CD8-positive, alpha-beta memory T cell (primary cell): ENCODE results near the gene ZNF275. TPM values are rescaled to one million over a fixed set of nuclear protein-coding genes. Genes with fewer than 3 reads are reported as not detected.
"Not testable (repeated sequence)": the region's sequence is repeated elsewhere in the genome, so short reads cannot be mapped to it uniquely, and the experiment has no call there.

Source experiments
- CTCF ChIA-PET: fragments of 350-600 bp; sonication (Branson Sonifier 250); formaldehyde crosslinking; loops from one replicate; lab custom pipeline; 2021; ENCODE audit warnings: antibody characterized with exemption; lab: Charles Lee
- POLR2A ChIA-PET: fragments of 350-600 bp; sonication (Branson Sonifier 250); formaldehyde crosslinking; loops from one replicate; lab custom pipeline; 2021; ENCODE audit warnings: antibody characterized with exemption; lab: Charles Lee
- DNase-seq, 5 donors: peaks; one replicate each; pipeline versions ENCODE4 v3.0.0 to v3.0.0-alpha.2; 2020 to 2022; ENCODE audit warnings: mixed read lengths in 1 of 5
- H3K27ac ChIP-seq: one replicate; pipeline ENCODE4 v1.7.0; 2013; ENCODE audit warnings: low read depth, mild to moderate bottlenecking, low read length, moderate library complexity
- H3K27me3 ChIP-seq: 2 replicates; pipeline ENCODE4 v1.7.0; 2013; ENCODE audit warnings: low read length, mild to moderate bottlenecking; ENCODE audit not compliant: insufficient read depth, poor library complexity, severe bottlenecking
- H3K36me3 ChIP-seq: 2 replicates; pipeline ENCODE4 v1.7.0; 2013; ENCODE audit warnings: mild to moderate bottlenecking, low read length, moderate library complexity; ENCODE audit not compliant: insufficient read depth
- H3K4me1 ChIP-seq: 2 replicates; pipeline ENCODE4 v1.7.0; 2013; ENCODE audit warnings: mild to moderate bottlenecking, low read length, moderate library complexity; ENCODE audit not compliant: insufficient read depth
- H3K4me3 ChIP-seq: 2 replicates; pipeline ENCODE4 v1.7.0; 2013; ENCODE audit warnings: mild to moderate bottlenecking, low read length
- H3K9me3 ChIP-seq: 2 replicates; pipeline ENCODE4 v1.7.0; 2013; ENCODE audit warnings: mild to moderate bottlenecking, low read length
- H3K27ac Mint-ChIP-seq, 8 donors: one replicate each; pipeline ENCODE4 v1.8.0; 2020 to 2021; ENCODE audit warnings: mixed read lengths in 8 of 8, mild to moderate bottlenecking in 6 of 8, inconsistent platforms in 3 of 8, moderate library complexity in 3 of 8
- H3K27me3 Mint-ChIP-seq, 2 donors: one replicate each; pipeline ENCODE4 v1.8.0; 2020 to 2021; ENCODE audit warnings: mixed read lengths in 2 of 2, mild to moderate bottlenecking in 1 of 2, moderate library complexity in 1 of 2
- H3K36me3 Mint-ChIP-seq, 3 donors: one replicate each; pipeline ENCODE4 v1.8.0; 2020 to 2021; ENCODE audit warnings: mixed read lengths in 3 of 3, inconsistent platforms in 1 of 3, mild to moderate bottlenecking in 1 of 3
- H3K4me1 Mint-ChIP-seq, 3 donors: one replicate each; pipeline ENCODE4 v1.8.0; 2020 to 2021; ENCODE audit warnings: mixed read lengths in 3 of 3, inconsistent platforms in 1 of 3, mild to moderate bottlenecking in 1 of 3
- H3K4me3 Mint-ChIP-seq, 7 donors: one replicate each; pipeline ENCODE4 v1.8.0; 2020 to 2021; ENCODE audit warnings: mixed read lengths in 7 of 7, mild to moderate bottlenecking in 6 of 7, moderate library complexity in 4 of 7, inconsistent platforms in 2 of 7
- H3K9me3 Mint-ChIP-seq, 5 donors: one replicate each; pipeline ENCODE4 v1.8.0; 2020 to 2022; ENCODE audit warnings: mixed read lengths in 5 of 5, mild to moderate bottlenecking in 3 of 5, moderate library complexity in 2 of 5, inconsistent platforms in 1 of 5
- polyA plus RNA-seq: library from polyadenylated mRNA; unstranded; fragments of 300-500 nt; fragmentation: Illumina TruSeq; gene quantifications from one replicate; pipeline ENCODE4 v1.2.3, GENCODE V29; 2021
- total RNA-seq, 2 experiments: library from RNA; stranded (reverse); gene quantifications; one replicate each; pipeline ENCODE4 v1.2.3, GENCODE V29; 2021

ZNF275 gene
- total and polyA plus RNA-seq, 3 experiments from 2014 or later = 5.4 to 10.1 (median 9.2) TPM

DNA sequence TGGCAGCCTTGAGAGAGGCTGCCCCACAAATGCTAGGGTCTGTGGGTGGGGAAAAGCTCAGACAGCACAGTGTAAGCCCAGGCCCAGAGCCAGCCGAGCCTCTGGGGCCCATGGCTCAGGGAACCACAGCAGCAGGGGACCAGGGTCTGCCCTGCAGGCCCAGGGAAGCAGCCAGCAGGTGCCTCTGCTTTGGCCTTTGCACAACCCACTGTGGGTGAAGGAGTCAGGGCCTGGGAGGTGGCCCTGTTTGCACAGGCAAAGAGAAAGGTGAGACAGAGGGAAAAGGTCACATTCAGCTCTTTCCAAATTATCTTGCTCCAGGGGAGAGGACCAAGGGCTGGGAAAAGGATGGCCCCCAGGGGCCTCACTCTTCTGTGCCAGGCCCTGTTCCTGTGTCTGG lies 21.1 kb upstream of the ZNF275 start:
- no peak for DNase-seq
- no peak overlapping the region for H3K27ac ChIP-seq
- H3K4me1 ChIP-seq = no peaks in the 10 kb centered on the region
- POLR2A ChIA-PET = no interaction called here
- CTCF ChIA-PET = no interaction called here
- H3K36me3 Mint-ChIP-seq = no peaks in the 10 kb centered on the region
- no peaks in the 10 kb centered on the region for H3K4me1 Mint-ChIP-seq
- H3K4me3 Mint-ChIP-seq = no peak overlapping the region
- peaks cover 0 to 3% of the 10 kb centered on the region in 2 donors for H3K27me3 Mint-ChIP-seq
- H3K27me3 ChIP-seq = no peaks in the 10 kb centered on the region
- no peaks in the 10 kb centered on the region for H3K9me3 ChIP-seq
- H3K9me3 Mint-ChIP-seq = no peaks in the 10 kb centered on the region
- no peak overlapping the region for H3K4me3 ChIP-seq
- no peak overlapping the region for H3K27ac Mint-ChIP-seq
- H3K36me3 ChIP-seq = no peaks in the 10 kb centered on the region

DNA sequence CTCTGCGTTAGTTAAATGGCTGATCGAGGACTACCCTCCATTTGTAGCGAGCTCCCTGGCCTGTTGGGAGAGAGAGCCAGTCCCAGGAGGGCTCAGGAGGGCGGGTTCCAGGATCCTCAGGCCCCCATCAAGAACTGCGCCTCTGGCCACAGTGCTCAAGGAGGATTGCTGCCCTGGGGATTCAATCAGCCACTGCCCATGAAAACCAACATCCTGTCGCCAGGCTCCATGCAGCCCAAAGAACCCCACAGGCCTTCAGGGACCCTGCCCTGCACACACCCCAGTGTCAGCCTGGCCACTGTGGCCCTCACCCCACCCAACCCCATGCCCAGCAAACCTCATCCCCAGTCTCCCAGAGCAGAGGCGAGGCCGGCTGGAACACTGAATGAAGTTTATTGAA lies 16.6 kb upstream of the ZNF275 start:
- Histone ChIP-seq H3K27me3 (no peaks in the 10 kb centered on the region), H3K4me3 (no peak overlapping the region), H3K4me1 (no peaks in the 10 kb centered on the region), H3K9me3 (no peaks in the 10 kb centered on the region), H3K36me3 (no peaks in the 10 kb centered on the region), H3K27ac (no peak overlapping the region)
- DNase-seq = no peak
- POLR2A ChIA-PET = no interaction called here
- Mint-ChIP-seq H3K27ac (no peak overlapping the region), H3K4me3 (no peak overlapping the region), H3K36me3 (no peaks in the 10 kb centered on the region), H3K9me3 (no peaks in the 10 kb centered on the region), H3K4me1 (no peaks in the 10 kb centered on the region), H3K27me3 (peaks cover 8 to 9% of the 10 kb centered on the region in 2 donors)
- CTCF ChIA-PET = no interaction called here

DNA sequence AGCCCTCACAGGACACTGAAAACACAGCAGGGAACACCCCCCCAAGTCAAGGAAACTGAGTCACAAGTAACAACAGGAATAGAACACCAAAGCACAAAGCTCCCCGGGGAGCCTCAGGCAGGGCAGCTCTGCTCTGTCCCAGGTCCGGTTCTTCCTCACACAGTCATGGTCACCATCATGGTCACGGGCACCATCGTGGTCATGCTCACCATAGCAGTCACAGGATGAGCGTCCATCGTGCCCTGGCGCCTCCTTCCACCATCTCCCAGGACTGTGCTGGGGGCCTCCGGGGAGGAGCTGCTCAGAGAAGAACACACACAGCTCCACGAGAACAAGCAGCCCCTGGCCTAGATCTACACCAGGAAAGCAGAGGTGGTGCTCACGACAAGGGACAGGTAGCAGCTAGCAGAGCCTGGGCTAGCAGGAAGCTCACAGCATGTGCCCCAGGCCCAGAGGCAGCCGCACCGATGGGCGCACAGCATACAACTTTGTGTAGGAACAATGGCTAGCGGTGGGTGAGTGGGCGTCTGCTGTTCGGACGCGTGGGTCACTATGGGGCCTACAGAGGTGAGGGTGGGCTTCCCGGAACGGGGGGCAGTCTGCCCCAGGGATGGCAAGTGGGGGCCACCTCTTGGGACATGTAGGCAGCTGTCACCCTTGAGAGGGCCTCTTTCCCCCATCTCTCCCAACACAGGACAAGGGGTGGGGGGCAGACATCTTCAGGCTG lies 15.8 kb upstream of the ZNF275 start:
- CTCF ChIA-PET = no interaction called here
- H3K27ac Mint-ChIP-seq = peak overlapping the region in 1 of 8 donors; percentile 5
- H3K4me1 ChIP-seq = no peaks in the 10 kb centered on the region
- H3K4me1 Mint-ChIP-seq = no peaks in the 10 kb centered on the region
- peaks cover 9 to 10% of the 10 kb centered on the region in 2 donors for H3K27me3 Mint-ChIP-seq
- no peaks in the 10 kb centered on the region for H3K27me3 ChIP-seq
- no peak overlapping the region for H3K4me3 Mint-ChIP-seq
- POLR2A ChIA-PET = no interaction called here
- H3K36me3 Mint-ChIP-seq = no peaks in the 10 kb centered on the region
- H3K9me3 ChIP-seq = no peaks in the 10 kb centered on the region
- no peak for DNase-seq
- H3K4me3 ChIP-seq = no peak overlapping the region
- no peaks in the 10 kb centered on the region for H3K9me3 Mint-ChIP-seq
- H3K27ac ChIP-seq = no peak overlapping the region
- H3K36me3 ChIP-seq = no peaks in the 10 kb centered on the region

DNA sequence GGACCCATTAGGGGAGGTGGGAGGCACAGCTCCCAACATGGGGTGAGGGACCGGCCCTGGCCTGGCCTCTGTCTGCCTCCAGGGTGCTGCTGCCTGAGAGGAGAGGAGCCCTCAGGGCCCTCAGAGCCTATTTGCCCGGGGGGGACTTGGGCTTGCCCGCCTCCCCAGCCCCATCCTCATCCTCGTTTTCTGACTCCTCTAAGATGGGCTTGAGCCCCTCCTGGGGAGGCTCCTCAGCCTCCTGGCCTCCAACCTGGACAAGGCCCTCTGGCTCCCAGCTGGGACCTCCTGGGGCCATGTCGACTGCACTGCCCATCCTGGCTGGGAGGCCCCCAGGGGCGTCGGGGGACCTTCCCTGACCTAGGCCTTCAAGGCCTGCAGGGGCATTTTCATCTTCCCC lies 15.1 kb upstream of the ZNF275 start:
- Mint-ChIP-seq H3K9me3 (no peaks in the 10 kb centered on the region), H3K4me1 (peaks cover 0 to 2% (median 0%) of the 10 kb centered on the region in 3 donors), H3K4me3 (no peak overlapping the region), H3K27ac (no peak overlapping the region), H3K27me3 (peaks cover 12% of the 10 kb centered on the region in 2 donors), H3K36me3 (no peaks in the 10 kb centered on the region)
- POLR2A ChIA-PET = no interaction called here
- no peak overlapping the region for H3K4me3 ChIP-seq
- CTCF ChIA-PET = no interaction called here
- no peaks in the 10 kb centered on the region for H3K4me1 ChIP-seq
- H3K27ac ChIP-seq = no peak overlapping the region
- DNase-seq = no peak
- H3K27me3 ChIP-seq = no peaks in the 10 kb centered on the region
- H3K36me3 ChIP-seq = no peaks in the 10 kb centered on the region
- H3K9me3 ChIP-seq = no peaks in the 10 kb centered on the region

DNA sequence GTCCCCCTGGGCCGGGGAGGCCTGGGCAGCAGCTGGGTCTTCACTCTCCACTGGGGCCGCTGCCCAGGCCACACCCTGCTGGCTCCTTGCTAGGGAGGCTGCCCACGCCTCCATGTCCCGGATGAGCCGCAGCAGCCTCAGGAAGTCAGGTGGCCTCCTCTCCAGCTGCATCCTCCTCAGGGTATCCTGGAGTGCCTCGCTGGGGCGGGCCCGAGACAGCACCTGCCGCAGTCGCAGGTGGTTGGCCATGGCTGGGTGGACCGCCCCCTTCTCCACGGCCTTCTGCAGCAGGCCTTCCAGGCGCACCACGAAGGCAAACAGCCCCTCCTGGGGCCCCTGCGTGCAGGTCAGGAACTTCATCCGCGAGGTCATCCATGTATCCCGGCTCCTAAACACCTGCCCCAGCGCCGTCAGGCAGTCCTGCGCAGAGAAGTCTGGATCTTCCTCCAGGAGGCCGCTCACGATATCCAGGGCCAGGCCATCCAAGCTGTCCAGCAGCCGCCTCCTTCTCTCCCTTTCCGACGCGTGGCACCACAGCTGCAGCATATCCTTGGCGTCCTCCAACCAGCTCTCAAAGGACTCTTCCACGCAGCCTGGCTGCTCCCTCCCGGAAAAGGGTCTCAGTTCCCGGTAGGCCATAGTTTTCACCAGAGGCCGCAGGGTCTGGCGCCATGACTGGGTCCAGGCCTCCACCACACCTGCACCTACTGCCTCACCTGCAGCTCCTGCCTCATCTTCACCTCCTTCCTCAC lies 14.5 kb upstream of the ZNF275 start:
- Mint-ChIP-seq H3K4me3 (no peak overlapping the region), H3K4me1 (peaks cover 0 to 5% (median 0%) of the 10 kb centered on the region in 3 donors), H3K9me3 (no peaks in the 10 kb centered on the region), H3K27ac (no peak overlapping the region), H3K36me3 (no peaks in the 10 kb centered on the region), H3K27me3 (peaks cover 12 to 16% of the 10 kb centered on the region in 2 donors)
- ChIA-PET POLR2A (no interaction called here), CTCF (no interaction called here)
- Histone ChIP-seq H3K4me1 (no peaks in the 10 kb centered on the region), H3K4me3 (no peak overlapping the region), H3K9me3 (no peaks in the 10 kb centered on the region), H3K27ac (no peak overlapping the region), H3K27me3 (no peaks in the 10 kb centered on the region), H3K36me3 (no peaks in the 10 kb centered on the region)
- DNase-seq = no peak

DNA sequence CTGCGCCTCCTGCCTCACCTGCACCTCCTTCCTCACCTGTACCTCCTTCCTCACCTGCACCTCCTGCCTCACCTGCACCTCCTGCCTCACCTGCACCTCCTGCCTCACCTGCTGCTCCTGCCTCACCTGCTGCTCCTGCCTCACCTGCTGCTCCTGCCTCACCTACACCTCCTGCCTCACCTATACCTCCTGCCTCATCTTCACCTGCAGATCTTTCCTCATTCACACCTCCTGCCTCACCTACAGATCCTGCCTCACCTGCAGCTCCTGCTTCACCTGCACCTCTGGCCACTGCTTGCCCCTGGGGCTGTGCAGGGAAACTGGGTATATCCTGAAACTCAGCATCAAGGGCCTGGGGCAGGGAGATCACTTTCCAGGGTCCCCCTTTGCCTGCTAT lies 13.9 kb upstream of the ZNF275 start:
- Mint-ChIP-seq H3K27me3 (peaks cover 12 to 19% of the 10 kb centered on the region in 2 donors), H3K27ac (peak overlapping the region in 1 of 8 donors; percentile 16)
- DNase-seq, H3K9me3 ChIP-seq, POLR2A ChIA-PET, H3K9me3 Mint-ChIP-seq, H3K4me3 Mint-ChIP-seq, H3K27me3 ChIP-seq, H3K4me3 ChIP-seq, H3K36me3 Mint-ChIP-seq, H3K4me1 Mint-ChIP-seq, H3K36me3 ChIP-seq, H3K4me1 ChIP-seq, H3K27ac ChIP-seq, CTCF ChIA-PET: not testable (repeated sequence)

DNA sequence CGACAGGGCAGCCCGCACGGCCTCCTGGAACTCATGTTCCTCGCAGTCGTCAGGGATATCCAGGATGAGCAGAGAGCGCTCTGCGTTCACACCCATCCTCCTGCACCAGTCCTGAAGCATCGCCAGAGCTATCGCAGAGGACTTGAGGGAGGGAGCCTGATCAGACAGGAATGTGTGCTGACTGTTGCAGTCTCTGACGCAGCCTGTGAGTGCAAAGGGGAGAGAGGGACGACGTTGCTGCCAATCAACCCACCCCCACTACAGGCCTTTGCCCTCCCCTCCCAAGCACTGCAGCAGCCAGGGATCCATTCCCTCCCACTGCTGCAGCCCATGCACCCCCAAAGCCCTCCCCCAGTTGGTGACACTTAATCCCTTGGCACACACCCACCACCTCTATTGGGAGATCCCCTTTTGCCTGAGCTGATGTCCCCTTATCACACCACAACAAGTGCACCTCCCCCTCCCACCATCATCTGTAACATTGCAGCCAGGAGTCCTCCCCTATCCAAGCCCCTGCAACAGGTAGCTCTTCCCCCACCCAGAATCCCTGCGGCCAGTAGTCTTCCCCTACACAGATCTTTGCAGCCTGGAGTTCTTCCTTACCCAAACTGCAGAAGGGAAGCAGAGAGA lies 13.3 kb upstream of the ZNF275 start:
- Mint-ChIP-seq H3K27ac (no peak overlapping the region), H3K4me1 (peaks cover 0 to 5% (median 0%) of the 10 kb centered on the region in 3 donors), H3K9me3 (no peaks in the 10 kb centered on the region), H3K36me3 (no peaks in the 10 kb centered on the region), H3K4me3 (no peak overlapping the region), H3K27me3 (peaks cover 15 to 19% of the 10 kb centered on the region in 2 donors)
- no peaks in the 10 kb centered on the region for H3K36me3 ChIP-seq
- no peak overlapping the region for H3K27ac ChIP-seq
- no peaks in the 10 kb centered on the region for H3K4me1 ChIP-seq
- H3K9me3 ChIP-seq = no peaks in the 10 kb centered on the region
- no peak for DNase-seq
- H3K4me3 ChIP-seq = no peak overlapping the region
- no peaks in the 10 kb centered on the region for H3K27me3 ChIP-seq
- ChIA-PET POLR2A (no interaction called here), CTCF (no interaction called here)
